HEK293 (cell line): Measurements from ENCODE around the gene RAD50.

Source experiments
- ATF2 ChIP-seq: fragments of 450-650 bp; formaldehyde crosslinking; IDR thresholded peaks from 2 replicates; pipeline ENCODE4 v1.5.1; 2016; ENCODE audit warnings: missing biosample characterization, missing genetic modification characterization, low read depth
- CTCF ChIP-seq: fragments of 450-650 bp; formaldehyde crosslinking; IDR thresholded peaks from 2 replicates; pipeline ENCODE4 v1.5.1; 2016; ENCODE audit warnings: missing biosample characterization, missing genetic modification characterization
- MZF1 ChIP-seq: fragments of 450-650 bp; formaldehyde crosslinking; IDR thresholded peaks from 2 replicates; pipeline ENCODE4 v1.5.1; 2017; ENCODE audit warnings: missing biosample characterization, missing genetic modification characterization, borderline replicate concordance
- RBAK ChIP-seq: fragments of 450-650 bp; formaldehyde crosslinking; IDR thresholded peaks from 2 replicates; pipeline ENCODE4 v1.5.1; 2016; ENCODE audit warnings: missing biosample characterization, missing genetic modification characterization
- ZBTB7A ChIP-seq: fragments of 450-650 bp; formaldehyde crosslinking; IDR thresholded peaks from 2 replicates; pipeline ENCODE4 v1.5.1; 2016; ENCODE audit warnings: low read depth, missing biosample characterization, missing genetic modification characterization
- ZFP3 ChIP-seq: fragments of 450-650 bp; formaldehyde crosslinking; IDR thresholded peaks from 2 replicates; pipeline ENCODE4 v1.5.1; 2016; ENCODE audit warnings: low read depth, missing biosample characterization, missing genetic modification characterization
- ZNF140 ChIP-seq: fragments of 450-650 bp; formaldehyde crosslinking; IDR thresholded peaks from 2 replicates; pipeline ENCODE4 v1.5.1; 2016; ENCODE audit warnings: missing biosample characterization, missing genetic modification characterization
- ZNF19 ChIP-seq: fragments of 450-650 bp; formaldehyde crosslinking; IDR thresholded peaks from 2 replicates; pipeline ENCODE4; 2016; ENCODE audit warnings: missing biosample characterization, missing genetic modification characterization, low read depth
- ZNF211 ChIP-seq: fragments of 450-650 bp; formaldehyde crosslinking; IDR thresholded peaks from 2 replicates; pipeline ENCODE4 v1.5.1; 2016; ENCODE audit warnings: low read depth, missing biosample characterization, missing genetic modification characterization
- ZNF292 ChIP-seq: fragments of 450-650 bp; formaldehyde crosslinking; IDR thresholded peaks from 2 replicates; pipeline ENCODE4 v1.5.1; 2016; ENCODE audit warnings: low read depth, missing biosample characterization, missing genetic modification characterization, borderline replicate concordance
- ZNF830 ChIP-seq: fragments of 450-650 bp; IDR thresholded peaks from 2 replicates; pipeline ENCODE4 v1.5.0; 2018; ENCODE audit warnings: missing biosample characterization, missing genetic modification characterization, low read depth, mild to moderate bottlenecking, moderate library complexity
- TF ChIP-seq, protein P1 (sequence below): fragments of 450-650 bp; formaldehyde crosslinking; IDR thresholded peaks from 2 replicates; pipeline ENCODE4 v1.5.1; 2016; ENCODE audit warnings: missing biosample characterization, missing genetic modification characterization
- TF ChIP-seq, protein P2 (sequence below): fragments of 450-650 bp; formaldehyde crosslinking; IDR thresholded peaks from 2 replicates; pipeline ENCODE4 v1.5.1; 2016; ENCODE audit warnings: missing biosample characterization, missing genetic modification characterization

DNA sequence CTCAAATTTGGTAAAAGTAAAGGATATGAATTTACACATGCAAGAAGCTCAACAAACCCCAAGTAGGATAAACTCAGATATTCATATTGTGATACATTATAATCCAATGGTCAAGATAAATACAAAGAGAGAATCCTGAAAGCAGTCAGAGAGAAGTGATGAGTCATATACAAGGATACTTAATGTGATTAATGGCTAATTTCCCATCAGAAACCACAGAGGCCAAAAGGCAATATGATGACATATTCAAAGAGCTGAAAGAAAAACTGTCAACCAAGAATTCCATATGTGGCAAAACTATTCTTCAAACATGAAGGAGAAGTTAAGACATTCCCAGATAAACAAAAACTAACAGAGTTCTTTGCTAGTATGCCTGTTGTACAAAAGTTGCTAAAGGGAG, 46.7 kb upstream of the RAD50 start:
- no peak for TF ChIP-seq RBAK (tag by site-specific recombination)
- no peak for TF ChIP-seq ZNF19 (tag by site-specific recombination)
- TF ChIP-seq ZNF292 (tag by site-specific recombination), result no peak
- TF ChIP-seq, protein P1, sequence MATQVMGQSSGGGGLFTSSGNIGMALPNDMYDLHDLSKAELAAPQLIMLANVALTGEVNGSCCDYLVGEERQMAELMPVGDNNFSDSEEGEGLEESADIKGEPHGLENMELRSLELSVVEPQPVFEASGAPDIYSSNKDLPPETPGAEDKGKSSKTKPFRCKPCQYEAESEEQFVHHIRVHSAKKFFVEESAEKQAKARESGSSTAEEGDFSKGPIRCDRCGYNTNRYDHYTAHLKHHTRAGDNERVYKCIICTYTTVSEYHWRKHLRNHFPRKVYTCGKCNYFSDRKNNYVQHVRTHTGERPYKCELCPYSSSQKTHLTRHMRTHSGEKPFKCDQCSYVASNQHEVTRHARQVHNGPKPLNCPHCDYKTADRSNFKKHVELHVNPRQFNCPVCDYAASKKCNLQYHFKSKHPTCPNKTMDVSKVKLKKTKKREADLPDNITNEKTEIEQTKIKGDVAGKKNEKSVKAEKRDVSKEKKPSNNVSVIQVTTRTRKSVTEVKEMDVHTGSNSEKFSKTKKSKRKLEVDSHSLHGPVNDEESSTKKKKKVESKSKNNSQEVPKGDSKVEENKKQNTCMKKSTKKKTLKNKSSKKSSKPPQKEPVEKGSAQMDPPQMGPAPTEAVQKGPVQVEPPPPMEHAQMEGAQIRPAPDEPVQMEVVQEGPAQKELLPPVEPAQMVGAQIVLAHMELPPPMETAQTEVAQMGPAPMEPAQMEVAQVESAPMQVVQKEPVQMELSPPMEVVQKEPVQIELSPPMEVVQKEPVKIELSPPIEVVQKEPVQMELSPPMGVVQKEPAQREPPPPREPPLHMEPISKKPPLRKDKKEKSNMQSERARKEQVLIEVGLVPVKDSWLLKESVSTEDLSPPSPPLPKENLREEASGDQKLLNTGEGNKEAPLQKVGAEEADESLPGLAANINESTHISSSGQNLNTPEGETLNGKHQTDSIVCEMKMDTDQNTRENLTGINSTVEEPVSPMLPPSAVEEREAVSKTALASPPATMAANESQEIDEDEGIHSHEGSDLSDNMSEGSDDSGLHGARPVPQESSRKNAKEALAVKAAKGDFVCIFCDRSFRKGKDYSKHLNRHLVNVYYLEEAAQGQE (tag by site-specific recombination), result no peak
- no peak for TF ChIP-seq ZNF140
- TF ChIP-seq ATF2 (tag by site-specific recombination), result no peak
- TF ChIP-seq ZNF211 (tag by site-specific recombination), result no peak
- TF ChIP-seq, protein P2, sequence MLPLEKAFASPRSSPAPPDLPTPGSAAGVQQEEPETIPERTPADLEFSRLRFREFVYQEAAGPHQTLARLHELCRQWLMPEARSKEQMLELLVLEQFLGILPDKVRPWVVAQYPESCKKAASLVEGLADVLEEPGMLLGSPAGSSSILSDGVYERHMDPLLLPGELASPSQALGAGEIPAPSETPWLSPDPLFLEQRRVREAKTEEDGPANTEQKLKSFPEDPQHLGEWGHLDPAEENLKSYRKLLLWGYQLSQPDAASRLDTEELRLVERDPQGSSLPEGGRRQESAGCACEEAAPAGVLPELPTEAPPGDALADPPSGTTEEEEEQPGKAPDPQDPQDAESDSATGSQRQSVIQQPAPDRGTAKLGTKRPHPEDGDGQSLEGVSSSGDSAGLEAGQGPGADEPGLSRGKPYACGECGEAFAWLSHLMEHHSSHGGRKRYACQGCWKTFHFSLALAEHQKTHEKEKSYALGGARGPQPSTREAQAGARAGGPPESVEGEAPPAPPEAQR (tag by site-specific recombination), result no peak
- TF ChIP-seq MZF1, result no peak
- TF ChIP-seq ZFP3 (tag by site-specific recombination), result no peak
- TF ChIP-seq ZBTB7A (tag by site-specific recombination), result no peak
- no peak for TF ChIP-seq ZNF830
- no peak for TF ChIP-seq CTCF
